Measurements from ENCODE around the gene DEDD2.

Gene DEDD2

GRCh38 chr19:42178791-42179674, 38.4 kb downstream of the DEDD2 start:
- no peak for DNase-seq (ENCODE audit: extremely low read depth, insufficient read length)

GRCh38 chr19:42177686-42178019, 39.8 kb downstream of the DEDD2 start:
- Histone ChIP-seq H3K4me3 (replicated peaks; ENCODE audit: low read depth, low read length) (no peak overlapping the region), H3K27me3 (replicated peaks; ENCODE audit: control insufficient read depth, insufficient read depth, low read length) (peaks cover 8% of the 10 kb centered on the region)
- no peak for TF ChIP-seq CTCF (IDR thresholded peaks at IDR 0.05; ENCODE audit: insufficient read depth, low read length, poor library complexity, severe bottlenecking)

More at GRCh38 chr19:42178791-42179674, 38.4 kb downstream of the DEDD2 start:
- Histone ChIP-seq H3K27me3 (replicated peaks; ENCODE audit: control insufficient read depth, insufficient read depth, low read length) (peaks cover 8% of the 10 kb centered on the region), H3K36me3 (ENCODE audit: control insufficient read depth, insufficient read depth, low read length) (no peaks in the 10 kb centered on the region), H3K4me3 (replicated peaks; ENCODE audit: low read depth, low read length) (no peak overlapping the region)
- peak; percentile 67 for TF ChIP-seq CTCF (IDR thresholded peaks at IDR 0.05; ENCODE audit: insufficient read depth, low read length, poor library complexity, severe bottlenecking)

DNA sequence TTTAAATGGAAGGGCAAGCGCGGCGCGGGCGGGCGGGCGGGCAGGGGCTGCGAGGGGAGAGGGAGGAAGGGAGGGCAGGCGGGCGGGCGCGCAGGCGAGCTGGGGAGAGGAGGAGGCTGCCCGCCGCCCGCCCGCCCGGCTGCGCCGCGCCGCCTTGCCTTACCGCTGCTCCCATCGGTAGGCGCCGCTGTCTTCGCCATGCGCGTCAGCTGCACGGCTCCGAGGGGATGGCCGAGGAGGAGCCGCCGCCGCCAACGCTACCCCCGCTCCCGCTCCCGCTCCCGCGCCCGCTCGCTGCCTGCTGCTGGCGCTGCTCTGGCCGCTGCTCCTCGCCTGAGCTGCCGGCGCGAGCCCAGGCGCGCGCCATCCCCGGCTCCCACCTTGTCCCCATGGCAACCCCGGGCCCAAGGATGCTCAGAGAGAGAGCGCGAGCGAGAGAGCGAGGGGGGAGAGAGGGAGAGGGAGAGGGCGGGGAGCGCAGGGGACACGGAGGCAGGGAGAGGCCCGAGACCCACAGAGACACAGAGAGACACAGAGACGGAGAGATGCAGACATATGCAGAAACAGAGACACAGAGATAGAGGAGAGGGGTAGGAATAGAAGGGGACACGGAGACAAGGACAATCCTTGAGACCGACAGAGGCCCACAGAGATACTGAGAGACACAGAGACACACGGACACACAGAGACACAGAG, 40.3 kb downstream of the DEDD2 start:
- peaks cover 8% of the 10 kb centered on the region for H3K27me3 ChIP-seq (replicated peaks; ENCODE audit: control insufficient read depth, insufficient read depth, low read length)
- no peaks in the 10 kb centered on the region for H3K36me3 ChIP-seq (ENCODE audit: control insufficient read depth, insufficient read depth, low read length)
- DNase-seq (ENCODE audit: extremely low read depth, insufficient read length), result peak; percentile 74
- TF ChIP-seq CTCF (IDR thresholded peaks at IDR 0.05; ENCODE audit: insufficient read depth, low read length, poor library complexity, severe bottlenecking), result peak; percentile 31
- peak overlapping the region; percentile 18; the same call in 1 of the 2 replicates for H3K4me3 ChIP-seq (replicated peaks; ENCODE audit: low read depth, low read length)

More at GRCh38 chr19:42177686-42178019, 39.8 kb downstream of the DEDD2 start:
- DNase-seq (ENCODE audit: extremely low read depth, insufficient read length), result no peak
- H3K36me3 ChIP-seq (ENCODE audit: control insufficient read depth, insufficient read depth, low read length), result no peaks in the 10 kb centered on the region

- DNase-seq (ENCODE audit: extremely low read depth, insufficient read length), result no peak
Measured at GRCh38 chr19:42176649-42176989, 40.9 kb downstream of the DEDD2 start.

GRCh38 chr19:42175952-42176648, 41.4 kb downstream of the DEDD2 start:
- Histone ChIP-seq H3K27me3 (replicated peaks; ENCODE audit: control insufficient read depth, insufficient read depth, low read length) (peaks cover 8% of the 10 kb centered on the region), H3K4me3 (replicated peaks; ENCODE audit: low read depth, low read length) (peak overlapping the region; percentile 29), H3K36me3 (ENCODE audit: control insufficient read depth, insufficient read depth, low read length) (no peaks in the 10 kb centered on the region)
- DNase-seq (ENCODE audit: extremely low read depth, insufficient read length), result no peak
- TF ChIP-seq CTCF (IDR thresholded peaks at IDR 0.05; ENCODE audit: insufficient read depth, low read length, poor library complexity, severe bottlenecking), result no peak

More at GRCh38 chr19:42176649-42176989, 40.9 kb downstream of the DEDD2 start:
- H3K4me3 ChIP-seq (replicated peaks; ENCODE audit: low read depth, low read length), result peak overlapping the region; percentile 29
- H3K36me3 ChIP-seq (ENCODE audit: control insufficient read depth, insufficient read depth, low read length), result no peaks in the 10 kb centered on the region
- TF ChIP-seq CTCF (IDR thresholded peaks at IDR 0.05; ENCODE audit: insufficient read depth, low read length, poor library complexity, severe bottlenecking), result no peak
- peaks cover 8% of the 10 kb centered on the region for H3K27me3 ChIP-seq (replicated peaks; ENCODE audit: control insufficient read depth, insufficient read depth, low read length)

Measured in GM06990 (cell line).